C1 segment of cervical spinal cord (tissue), 14 donors: ENCODE data around the gene BEST1.
A peak's percentile ranks its signal among the peaks of the same experiment; 100 is the strongest.
"Not testable (repeated sequence)": the region's sequence is repeated elsewhere in the genome, so short reads cannot be mapped to it uniquely, and the experiment has no call there.

Source experiments
- DNase-seq, 14 donors: peaks; one replicate each; lab custom pipeline; 2025; lab: John Stamatoyannopoulos, UW

The BEST1 gene

GRCh38 chr11:61963282-61964057 lies 13.3 kb downstream of the BEST1 start:
- peak in 5 of 14 donors; percentile 33 to 75 (median 41) for DNase-seq

GRCh38 chr11:61964058-61964665 lies 14.0 kb downstream of the BEST1 start:
- DNase-seq, result no peak

- DNase-seq, result not testable (repeated sequence)
Measured at GRCh38 chr11:61964666-61965271, 14.6 kb downstream of the BEST1 start.

GRCh38 chr11:61966734-61967115 lies 16.6 kb downstream of the BEST1 start:
- peak in 4 of 14 donors; percentile 63 to 75 (median 68) for DNase-seq

- DNase-seq, result peak in 13 of 14 donors; percentile 64 to 95 (median 88)
Measured at GRCh38 chr11:61967116-61967923, 17.2 kb downstream of the BEST1 start, which contains the start of gene FTH1. FTH1 (minus strand) TSS chr11:61967634; CDS start chr11:61967425, 209 bp downstream.

- peak in 6 of 14 donors; percentile 58 to 83 (median 74) for DNase-seq
Measured at GRCh38 chr11:61967924-61968757, 18.0 kb downstream of the BEST1 start.

GRCh38 chr11:61968758-61969390 lies 18.7 kb downstream of the BEST1 start:
- DNase-seq, result no peak

- no peak for DNase-seq
Measured at GRCh38 chr11:61969391-61969758, 19.2 kb downstream of the BEST1 start.

- no peak for DNase-seq
Measured at GRCh38 chr11:61969838-61970662, 19.9 kb downstream of the BEST1 start.

- DNase-seq, result peak; percentile 76 to 99 (median 94)
Measured at GRCh38 chr11:61971248-61972111, 21.3 kb downstream of the BEST1 start.

- no peak for DNase-seq
Measured at GRCh38 chr11:61972112-61972671, 22.0 kb downstream of the BEST1 start.

- DNase-seq, result no peak
Measured at GRCh38 chr11:61972672-61973475, 22.7 kb downstream of the BEST1 start.

- DNase-seq, result no peak
Measured at GRCh38 chr11:61973476-61974162, 23.5 kb downstream of the BEST1 start.

- DNase-seq, result no peak
Measured at GRCh38 chr11:61974766-61975631, 24.8 kb downstream of the BEST1 start.

GRCh38 chr11:61975638-61976419 lies 25.7 kb downstream of the BEST1 start:
- no peak for DNase-seq
